Cardiac septum (tissue), 1 donor: ENCODE results near the gene VPS54. TPM values are rescaled to one million over a fixed set of nuclear protein-coding genes. Genes with fewer than 3 reads are reported as not detected.
A peak's percentile ranks its signal among the peaks of the same experiment; 100 is the strongest.

ENCODE experiments used
- DNase-seq: peaks from one replicate; pipeline ENCODE4 v3.0.0-alpha.2; 2020; ENCODE audit warnings: low spot score
- intact Hi-C: fragments of 100-400 bp; cut with DNase I; formaldehyde crosslinking; loops from one replicate; pipeline ENCODE4 v1.14.0; 2022
- total RNA-seq: library from RNA; stranded (reverse); fragmentation: NEBNext Ultra II Directional; extraction: Animal tissue kit (Norgen Biotek cat#: 25700); gene quantifications from one replicate; pipeline ENCODE4 v1.2.1, GENCODE V29; 2021
- donor health status: DM: no; HTN: no; CAD: no.

The VPS54 gene
- total RNA-seq, 1 donor from 2014 or later: 12.7 TPM

DNA sequence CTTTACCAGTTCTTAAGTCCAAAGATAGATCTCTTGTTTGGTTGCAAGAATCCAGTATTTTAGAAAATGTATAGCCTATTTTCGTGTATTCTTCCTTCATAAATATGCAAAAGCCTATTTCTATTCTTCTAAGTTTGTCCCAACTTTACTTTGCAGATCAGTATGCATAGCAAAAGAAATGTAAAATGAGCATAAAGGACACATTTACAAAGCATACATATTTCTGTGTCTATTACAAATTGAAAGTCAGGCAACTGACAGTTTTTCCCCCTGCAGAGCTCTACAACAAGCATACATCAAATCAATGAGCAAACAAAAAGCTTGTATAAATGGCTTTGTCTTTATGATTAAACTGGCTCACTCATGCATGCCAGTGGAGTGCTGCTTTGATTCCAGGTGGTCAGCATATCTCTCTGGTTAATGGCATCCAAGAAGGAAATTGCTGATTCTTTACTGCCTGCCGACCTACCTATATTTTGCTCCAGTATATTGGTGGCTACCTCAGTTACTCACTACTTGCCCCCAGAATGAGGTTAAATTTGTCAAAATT lies 10.0 kb upstream of the VPS54 start:
- no peak for DNase-seq
- intact Hi-C loops: no loop called here

DNA sequence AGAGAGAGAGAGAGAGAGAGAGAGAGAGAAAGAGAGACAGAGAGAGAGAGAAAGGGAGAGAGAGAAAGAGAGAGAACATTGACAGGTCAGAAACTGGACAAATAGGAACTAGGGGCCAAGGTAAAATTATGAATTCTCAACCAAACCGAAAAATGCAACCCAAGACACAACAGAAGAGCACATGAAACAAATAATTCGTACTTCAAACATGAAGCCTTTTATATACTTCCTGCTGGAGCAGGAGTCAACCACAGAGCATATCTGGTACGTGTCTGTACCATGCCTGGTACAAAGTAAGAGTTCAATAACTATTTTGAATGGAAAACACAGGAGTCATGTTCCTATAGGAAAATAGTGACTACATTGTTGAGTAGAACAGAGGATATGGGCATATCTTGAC lies 6.5 kb upstream of the VPS54 start:
- intact Hi-C loops: no loop called here
- no peak for DNase-seq

DNA sequence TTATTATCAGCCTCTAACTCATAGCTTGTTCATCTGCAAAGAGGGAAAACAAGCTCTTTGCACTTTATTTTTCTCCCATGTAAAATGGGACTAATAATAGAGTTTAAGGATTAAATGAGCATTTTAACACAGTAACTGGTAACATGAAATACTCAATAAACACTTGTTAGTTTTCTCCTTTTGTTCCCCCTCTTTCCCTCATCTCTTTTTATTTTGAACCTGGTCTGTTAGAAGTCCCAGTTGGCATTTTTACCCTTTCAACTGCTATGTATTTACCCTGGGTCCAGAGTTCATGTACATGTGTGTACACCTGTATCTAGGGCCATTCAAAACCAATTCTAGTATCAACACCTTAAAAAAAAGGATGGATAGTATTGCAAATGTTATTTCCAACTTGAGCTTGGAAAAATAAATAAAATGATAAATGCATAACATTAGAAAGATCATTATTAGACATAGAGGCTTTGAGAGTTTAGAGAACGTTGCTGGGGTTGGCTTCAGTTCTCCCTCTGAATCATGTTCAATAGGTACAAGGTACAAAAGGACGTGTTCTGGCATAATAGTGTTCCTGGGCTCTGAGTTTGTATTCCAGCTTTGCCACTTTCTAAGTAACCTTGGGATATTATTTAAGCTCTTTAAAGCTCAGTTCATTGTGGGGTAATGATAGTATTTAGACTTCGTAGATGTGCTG lies 5.2 kb upstream of the VPS54 start:
- intact Hi-C loops: no loop called here
- no peak for DNase-seq

DNA sequence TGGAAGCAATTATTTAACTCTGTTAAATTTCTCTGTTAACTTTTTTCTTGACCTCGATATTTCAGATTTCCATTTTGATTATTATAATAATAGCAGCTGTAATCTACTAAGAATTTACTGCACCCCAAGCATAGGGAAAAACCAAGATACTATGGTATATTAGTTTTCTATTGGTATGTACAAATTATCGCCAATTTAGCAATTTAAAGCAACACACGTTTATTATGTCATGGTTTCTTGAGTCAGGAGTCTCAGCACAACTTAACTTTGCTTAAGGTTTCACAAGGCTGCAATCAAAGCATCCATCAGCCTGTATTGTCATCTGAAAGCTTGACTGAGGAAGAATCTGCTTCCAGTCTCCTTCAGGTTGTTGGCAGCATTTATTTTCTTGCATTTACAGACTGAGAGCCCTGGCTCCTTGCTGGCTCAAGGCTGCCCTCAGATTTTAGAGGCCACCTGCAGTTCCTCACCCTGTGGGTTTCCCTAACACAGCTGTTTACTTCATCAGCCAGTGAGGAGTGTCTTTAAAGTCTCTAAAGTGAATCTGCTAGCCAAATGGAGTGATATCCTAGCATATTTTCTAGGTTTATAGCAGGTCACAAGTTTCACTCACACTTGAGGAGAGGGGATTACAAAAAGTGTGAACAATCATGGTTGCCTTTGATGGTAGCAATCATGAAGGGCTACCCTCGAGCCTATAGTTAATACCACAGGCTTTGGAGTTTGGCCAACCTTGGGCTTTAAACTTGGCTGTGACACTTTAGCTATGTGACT lies 4.4 kb upstream of the VPS54 start:
- intact Hi-C loops: no loop called here
- DNase-seq: no peak

DNA sequence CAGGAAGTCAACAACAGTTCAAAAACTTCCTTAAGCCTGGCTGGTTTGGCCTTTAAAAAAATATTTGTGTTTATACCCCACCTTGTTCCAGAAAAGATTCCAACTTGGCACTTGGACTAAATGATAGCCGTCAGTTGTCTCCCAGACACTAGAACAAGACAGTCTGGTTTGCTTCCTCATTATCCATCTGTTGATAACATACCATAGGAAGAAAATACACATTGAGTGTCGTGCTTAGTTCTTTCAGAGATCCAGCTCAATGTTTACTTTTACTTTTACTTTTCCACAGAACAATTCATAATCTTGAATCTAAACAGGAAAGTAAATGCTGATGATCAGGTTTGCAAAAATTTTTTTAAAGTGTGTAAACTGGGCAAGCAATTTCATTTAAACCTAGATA lies 2.4 kb upstream of the VPS54 start:
- DNase-seq: no peak
- intact Hi-C loops: no loop called here

DNA sequence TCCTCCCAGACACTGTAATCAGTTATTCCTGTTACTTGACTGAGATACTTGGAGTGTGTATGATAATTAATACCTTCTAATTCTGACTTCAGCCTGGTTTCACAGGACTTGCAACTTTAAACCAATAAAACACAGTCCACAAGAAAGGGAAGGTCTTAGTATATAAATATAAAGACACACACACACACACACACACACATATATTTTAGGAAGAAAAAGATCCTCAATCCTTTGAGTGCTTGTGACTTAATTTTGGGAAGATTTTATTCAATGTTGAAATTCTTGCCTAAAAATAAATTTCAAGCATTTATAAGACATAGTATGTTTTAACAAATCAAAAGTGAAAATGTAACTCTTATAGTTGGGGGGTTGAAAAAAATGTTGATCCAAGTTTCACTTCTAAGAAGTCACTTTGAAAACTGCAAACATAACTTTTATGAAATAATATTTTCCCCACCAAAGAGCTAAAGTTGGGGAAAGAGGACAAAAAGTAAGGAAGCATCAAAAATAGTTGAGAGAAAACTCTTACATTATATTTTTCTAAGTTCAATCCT lies 824 bp upstream of the VPS54 start:
- intact Hi-C loops: loop anchor here (10.0 kb wide), 1 partner anchor 175 kb away; the partner anchor contains the start of gene UGP2
- DNase-seq: no peak

DNA sequence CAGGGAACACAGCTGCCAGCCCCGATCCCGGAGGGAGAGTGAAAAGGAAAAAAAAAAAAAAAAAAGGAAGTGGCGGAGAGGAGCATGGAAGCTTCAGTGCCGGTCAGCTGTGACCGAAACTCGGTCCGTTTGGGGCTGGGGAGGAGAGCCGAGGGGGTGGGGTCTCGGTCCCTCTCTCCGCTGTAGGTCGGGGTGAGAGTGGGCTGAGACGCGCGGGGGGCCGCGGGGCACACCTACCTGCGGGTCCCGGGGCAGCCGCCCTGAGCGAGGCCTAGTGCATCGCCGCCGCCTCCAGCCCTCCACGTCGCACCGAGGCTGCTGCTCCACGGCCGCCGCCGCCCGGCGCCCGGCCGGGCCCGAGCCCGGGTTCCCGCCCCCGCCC lies 536 bp downstream of the VPS54 start:
- DNase-seq: peak; percentile 82
- intact Hi-C loops: loop anchor here (10.0 kb wide), 1 partner anchor 174 kb away; the partner anchor contains the start of gene UGP2

DNA sequence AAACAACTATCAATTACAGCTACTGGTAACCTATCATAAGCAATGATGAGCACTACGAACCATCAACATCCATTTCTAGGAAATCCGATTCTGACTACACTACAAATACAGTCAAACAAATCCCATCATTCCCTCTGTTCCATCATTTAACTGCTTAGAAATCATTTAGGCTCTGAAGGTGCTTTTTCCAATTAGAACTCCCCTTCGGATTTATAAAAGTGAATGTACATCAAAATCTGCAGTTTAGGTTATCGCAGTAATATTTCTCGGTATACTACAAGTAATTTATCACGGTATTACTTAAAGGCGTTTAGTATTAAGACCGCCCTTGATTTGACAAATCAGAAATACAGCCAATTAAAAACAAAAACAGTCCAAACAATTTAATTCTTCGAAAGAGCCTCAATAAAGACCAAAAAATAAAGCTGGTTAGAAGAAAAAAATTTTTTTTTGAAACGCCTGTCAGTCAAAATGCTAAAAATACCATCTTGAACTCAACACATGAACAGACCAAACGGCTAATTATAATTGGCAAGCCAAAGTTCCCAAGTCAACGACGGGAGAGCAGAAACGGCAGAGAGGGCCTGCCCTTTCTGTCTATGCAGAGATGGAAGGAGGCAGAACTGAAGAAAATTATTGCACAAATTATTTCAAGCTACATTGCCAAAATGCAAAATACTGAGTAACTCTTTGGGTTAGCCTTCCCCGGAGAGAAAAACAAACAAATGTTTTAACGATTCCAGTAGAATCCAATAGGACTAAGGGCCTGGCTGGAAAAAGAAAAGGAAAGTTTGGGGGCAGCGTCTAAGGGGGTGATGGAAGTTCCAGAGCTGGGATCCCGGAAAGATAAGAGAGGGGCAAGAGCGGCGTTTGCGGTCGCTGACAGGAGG lies 1.2 kb downstream of the VPS54 start:
- no peak for DNase-seq
- intact Hi-C loops: loop anchor here (10.0 kb wide), 1 partner anchor 173 kb away; the partner anchor contains the start of gene UGP2

DNA sequence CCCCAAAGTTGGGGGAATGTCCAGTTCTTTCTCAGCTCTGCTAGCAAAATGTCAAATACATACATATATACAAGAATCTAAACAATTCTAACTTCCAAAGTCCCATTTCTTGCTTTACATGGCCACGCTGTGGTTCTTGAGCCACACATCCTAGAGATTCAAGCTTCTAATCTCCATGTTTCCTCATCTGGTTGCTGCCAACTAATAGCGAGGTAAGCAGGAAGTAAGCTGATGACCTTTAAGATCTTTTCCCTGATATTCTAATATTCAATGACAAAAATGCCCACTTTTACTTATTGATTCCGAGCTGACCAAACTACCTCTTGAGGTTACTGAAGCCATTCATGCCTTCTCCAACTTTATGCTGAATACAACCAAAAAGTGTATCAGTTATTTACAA lies 3.3 kb downstream of the VPS54 start:
- no peak for DNase-seq

DNA sequence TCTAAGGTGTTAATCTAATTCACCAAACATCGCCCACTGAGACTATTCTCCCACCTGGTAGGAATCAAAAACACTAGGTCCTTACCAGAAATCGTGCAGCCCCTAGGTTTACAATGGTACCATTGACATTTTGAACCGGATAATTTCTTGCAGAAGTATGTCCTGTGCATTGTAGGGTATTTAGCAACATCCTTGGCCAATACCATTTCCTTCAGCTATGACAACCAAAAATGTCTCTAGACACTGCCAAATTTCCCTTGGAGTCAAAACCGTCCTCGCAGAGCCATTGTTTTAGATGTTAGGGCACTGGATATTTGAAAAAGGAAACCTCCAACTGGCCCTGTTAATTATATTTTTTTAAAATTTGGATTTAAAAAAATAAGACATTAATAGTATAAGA lies 3.8 kb downstream of the VPS54 start:
- no peak for DNase-seq
- intact Hi-C loops: loop anchor here (10.0 kb wide), 1 partner anchor 171 kb away; the partner anchor contains the start of gene UGP2

More for the DNA sequence above, 3.3 kb downstream of the VPS54 start:
- intact Hi-C loops: loop anchor here (10.0 kb wide), 1 partner anchor 171 kb away; the partner anchor contains the start of gene UGP2

DNA sequence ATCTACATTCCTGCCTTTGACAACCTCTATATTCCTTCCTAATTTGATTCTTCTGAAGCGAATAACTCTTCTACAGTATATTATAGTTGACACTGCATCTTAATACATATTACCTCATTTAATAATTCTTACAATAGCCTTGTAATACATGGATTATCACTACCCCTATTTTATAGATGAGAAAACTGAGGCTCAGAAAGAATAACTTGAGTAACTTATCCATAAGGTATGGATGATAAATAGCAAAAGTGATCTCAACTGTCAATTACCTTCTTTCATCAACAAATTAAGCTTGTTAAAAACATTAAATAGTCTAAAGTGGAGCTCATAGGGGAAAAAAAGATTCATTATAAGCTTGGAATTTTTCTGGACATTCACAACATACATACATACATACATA lies 4.6 kb downstream of the VPS54 start:
- intact Hi-C loops: loop anchor here (10.0 kb wide), 1 partner anchor 170 kb away; the partner anchor contains the start of gene UGP2
- DNase-seq: no peak

DNA sequence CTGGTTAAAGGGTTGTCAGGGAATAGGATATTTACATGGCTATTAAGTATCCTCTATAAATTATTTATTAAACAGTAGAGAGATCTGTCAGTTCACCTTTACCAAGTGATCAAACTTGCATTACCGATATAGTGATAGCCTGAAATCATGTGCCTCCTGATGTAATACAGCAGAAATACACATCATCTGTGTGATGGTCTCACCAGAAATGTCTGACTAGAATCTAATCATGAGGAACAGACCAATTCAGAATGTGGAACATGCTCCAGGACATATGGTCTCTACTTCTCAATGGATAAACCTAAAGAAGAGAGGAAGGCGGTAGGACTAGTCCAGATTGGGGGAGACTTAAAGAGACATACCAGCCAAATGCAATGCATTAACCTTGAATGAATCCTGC lies 6.2 kb downstream of the VPS54 start:
- intact Hi-C loops: loop anchor here (10.0 kb wide), 1 partner anchor 168 kb away; the partner anchor contains the start of gene UGP2
- DNase-seq: no peak

DNA sequence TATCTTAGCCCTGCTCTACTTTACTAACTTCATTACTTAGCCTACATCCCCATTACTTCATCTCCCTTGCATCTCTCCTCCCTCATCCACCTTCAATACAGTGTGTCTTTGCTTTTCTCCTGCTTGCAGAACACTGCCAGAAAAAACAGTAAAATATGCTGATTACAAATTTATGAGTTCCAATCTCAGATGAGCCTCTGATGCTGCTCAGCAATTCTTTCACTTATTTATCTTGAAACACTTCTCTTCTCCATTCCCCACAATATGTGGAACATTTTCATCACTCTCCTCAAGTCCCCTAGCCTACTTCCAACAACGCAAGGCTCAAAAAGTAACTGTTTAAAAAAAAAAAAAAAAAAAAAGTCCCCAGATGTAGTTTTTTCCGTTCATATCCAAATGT lies 7.1 kb downstream of the VPS54 start:
- intact Hi-C loops: loop anchor here (10.0 kb wide), 1 partner anchor 167 kb away; the partner anchor contains the start of gene UGP2
- no peak for DNase-seq

DNA sequence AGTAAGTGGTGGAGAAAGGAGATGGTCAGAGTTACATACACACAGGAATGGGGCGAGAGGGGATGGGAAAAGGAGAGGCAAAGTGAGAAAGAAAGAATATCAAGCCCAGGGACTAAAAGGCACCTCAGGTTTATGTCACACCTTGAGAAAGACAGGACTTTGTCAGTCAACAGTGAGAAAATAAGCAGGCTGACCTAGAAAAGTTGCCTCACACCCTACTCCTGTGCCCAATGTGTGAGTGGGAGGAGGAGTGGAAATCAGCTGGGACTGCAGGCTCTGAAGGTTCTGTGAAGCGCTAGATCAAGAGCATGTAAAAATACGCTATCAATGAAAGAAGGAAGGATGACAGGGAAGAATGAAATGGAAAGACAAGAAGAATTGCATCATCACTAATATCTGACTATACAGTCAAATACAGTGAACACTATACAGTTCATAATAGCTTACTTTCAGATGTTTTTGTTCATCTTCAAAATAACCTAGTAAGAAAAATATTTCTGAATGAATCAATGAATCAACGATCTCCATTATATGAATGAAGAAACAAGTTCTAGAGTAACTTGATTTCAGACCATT lies 10.7 kb downstream of the VPS54 start:
- DNase-seq: no peak
- intact Hi-C loops: no loop called here

DNA sequence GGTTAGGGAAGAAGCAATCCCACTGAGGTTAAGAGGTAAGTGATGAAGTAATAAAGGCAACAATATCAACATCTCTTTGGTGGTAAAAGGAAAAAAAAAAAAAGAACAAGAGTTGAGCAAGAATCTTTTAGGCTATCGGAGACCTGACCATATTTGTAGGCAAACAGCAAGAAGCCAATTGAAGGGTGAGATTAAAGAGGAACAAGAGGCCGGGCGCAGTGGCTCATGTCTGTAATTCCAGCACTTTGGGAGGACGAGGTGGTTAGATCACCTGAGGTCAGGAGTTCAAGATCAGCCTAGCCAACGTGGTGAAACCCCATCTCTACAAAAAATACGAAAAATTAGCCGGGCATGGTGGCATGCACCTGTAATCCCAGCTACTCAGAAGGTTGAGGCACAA lies 11.3 kb downstream of the VPS54 start:
- no peak for DNase-seq
- intact Hi-C loops: no loop called here

DNA sequence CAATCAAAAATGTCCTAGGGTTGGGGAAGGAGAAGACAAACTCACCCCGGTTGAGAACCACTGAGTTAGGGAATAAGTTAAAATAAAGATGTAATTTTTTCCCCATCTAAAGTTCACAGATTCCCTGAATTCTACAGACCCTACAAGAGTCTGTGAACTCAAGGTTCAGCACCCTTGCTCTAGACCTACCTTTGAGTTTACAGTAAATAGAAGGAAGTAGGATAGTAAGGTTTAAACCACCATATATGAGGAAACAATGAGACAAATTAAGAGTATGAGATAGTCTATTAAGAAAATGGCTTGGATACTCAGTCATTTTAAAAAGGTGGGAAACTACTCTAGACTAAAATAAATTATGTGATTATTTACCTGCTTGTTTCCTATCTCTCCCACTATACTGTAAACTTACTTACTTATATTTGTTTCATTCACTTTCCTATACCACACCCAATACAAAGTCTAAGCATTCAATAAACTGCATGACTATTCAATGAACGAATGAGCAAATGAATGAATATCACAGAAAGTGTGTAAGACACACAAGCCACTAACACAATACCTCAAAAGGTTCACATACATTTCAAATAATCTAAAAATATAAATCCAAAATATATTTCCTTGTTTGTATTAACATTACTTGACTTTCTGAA lies 13.4 kb downstream of the VPS54 start:
- DNase-seq: no peak
- intact Hi-C loops: no loop called here

DNA sequence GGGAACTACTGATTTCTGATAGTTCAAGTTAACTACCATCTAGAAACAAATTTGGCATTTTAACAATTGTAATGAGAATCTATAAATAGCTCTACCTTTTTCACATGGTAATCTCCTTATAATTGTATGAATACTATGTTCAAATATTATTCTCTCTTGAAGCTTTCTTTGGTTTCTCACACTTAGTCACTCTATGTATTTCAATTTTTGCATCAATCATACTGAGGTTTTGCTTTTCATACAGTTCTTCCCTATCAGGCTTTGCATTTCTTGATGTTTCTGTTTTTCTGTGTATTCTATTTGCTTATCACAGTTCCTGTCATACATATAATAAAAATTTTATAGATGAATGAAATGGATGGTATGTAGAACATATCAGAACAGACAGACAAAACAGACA lies 16.0 kb downstream of the VPS54 start:
- intact Hi-C loops: no loop called here
- DNase-seq: no peak

DNA sequence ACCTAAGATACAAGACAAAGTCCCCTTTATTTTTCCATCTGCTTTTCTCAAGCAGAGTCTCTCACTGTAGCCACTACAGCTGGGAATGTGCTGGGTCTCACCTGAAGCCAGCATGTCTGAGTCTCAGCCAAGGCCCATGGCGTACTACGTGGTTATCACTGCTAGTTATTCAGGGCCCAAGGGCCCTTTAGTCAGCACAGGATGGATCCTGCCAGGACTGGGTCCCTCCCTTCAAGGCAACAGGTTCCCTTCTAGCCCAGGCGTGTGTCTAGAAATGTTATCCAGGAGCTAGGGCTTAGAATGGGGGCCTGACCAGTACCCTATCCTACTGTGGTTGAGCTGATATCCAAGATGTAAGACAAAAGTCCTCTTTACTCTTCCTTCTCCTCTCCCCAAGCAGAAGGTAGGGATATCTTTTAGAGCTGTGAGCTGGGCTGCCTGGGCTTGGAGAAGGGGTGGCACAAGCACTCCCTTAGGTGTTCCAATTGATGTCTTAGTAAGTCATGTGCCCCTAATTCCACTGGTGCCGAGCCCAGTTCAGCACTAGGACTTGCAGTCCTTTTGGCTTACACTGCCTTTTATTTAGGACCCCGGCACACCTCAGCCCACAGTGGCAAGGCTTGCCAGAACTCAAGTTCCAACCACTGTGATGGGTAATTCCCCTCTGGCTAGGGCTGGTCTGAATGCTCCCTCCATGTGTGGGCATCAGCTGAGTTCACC lies 17.7 kb downstream of the VPS54 start:
- DNase-seq: no peak
- intact Hi-C loops: no loop called here
